Non-pigmented ciliary epithelial cell (primary cell): ENCODE measurements around the gene CALR.
"Not testable (repeated sequence)": the region's sequence is repeated elsewhere in the genome, so short reads cannot be mapped to it uniquely, and the experiment has no call there.

ENCODE experiments used
- DNase-seq: peaks from one replicate; pipeline ENCODE4 v3.0.0-alpha.2; 2010; ENCODE audit warnings: low read depth

The CALR gene

DNA sequence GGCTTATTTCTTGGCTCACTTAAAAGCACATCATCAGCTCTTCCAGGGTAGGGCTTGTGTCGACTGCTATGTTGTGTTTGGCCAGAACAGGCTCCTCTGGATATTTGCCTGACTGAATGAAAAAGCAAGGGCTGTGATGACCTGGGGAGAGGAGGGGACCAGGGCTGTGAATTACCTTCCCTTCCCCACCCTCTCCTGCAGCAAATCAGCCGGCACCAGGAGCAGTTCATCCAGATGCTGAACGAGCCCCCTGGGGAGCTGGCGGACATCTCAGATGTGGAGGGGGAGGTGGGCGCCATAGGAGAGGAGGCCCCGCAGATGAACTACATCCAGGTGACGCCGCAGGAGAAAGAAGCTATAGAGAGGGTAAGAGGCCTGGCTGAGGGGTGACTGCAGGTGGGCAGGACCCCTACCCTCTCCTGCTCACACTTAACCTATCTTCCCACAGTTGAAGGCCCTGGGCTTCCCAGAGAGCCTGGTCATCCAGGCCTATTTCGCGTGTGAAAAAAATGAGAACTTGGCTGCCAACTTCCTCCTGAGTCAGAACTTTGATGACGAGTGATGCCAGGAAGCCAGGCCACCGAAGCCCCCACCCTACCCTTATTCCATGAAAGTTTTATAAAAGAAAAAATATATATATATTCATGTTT lies 14.2 kb downstream of the CALR start:
- DNase-seq: peak; percentile 27

DNA sequence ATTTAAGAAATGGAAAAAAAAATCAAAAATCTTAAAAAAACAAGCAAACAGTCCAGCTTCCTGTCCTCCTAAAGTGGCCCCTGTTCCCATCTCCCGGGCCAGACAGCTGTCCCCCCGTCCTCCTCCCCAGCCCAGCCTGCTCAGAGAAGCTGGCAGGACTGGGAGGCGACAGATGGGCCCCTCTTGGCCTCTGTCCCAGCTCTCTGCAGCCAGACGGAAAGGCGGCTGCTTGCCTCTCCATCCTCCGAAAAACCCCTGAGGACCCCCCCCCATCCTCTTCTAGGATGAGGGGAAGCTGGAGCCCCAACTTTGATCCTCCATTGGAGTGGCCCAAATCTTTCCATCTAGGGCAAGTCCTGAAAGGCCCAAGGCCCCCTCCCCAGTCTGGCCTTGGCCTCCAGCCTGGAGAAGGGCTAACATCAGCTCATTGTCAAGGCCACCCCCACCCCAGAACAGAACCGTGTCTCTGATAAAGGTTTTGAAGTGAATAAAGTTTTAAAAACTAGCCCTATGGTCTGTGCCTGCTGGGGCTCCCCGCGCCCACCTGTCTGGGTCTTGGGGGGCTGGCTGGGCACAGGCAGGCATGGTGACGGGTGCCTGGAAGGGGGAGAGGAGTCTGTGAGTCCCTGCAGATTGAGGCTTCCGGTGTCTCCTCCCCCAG lies 14.9 kb downstream of the CALR start:
- no peak for DNase-seq

DNA sequence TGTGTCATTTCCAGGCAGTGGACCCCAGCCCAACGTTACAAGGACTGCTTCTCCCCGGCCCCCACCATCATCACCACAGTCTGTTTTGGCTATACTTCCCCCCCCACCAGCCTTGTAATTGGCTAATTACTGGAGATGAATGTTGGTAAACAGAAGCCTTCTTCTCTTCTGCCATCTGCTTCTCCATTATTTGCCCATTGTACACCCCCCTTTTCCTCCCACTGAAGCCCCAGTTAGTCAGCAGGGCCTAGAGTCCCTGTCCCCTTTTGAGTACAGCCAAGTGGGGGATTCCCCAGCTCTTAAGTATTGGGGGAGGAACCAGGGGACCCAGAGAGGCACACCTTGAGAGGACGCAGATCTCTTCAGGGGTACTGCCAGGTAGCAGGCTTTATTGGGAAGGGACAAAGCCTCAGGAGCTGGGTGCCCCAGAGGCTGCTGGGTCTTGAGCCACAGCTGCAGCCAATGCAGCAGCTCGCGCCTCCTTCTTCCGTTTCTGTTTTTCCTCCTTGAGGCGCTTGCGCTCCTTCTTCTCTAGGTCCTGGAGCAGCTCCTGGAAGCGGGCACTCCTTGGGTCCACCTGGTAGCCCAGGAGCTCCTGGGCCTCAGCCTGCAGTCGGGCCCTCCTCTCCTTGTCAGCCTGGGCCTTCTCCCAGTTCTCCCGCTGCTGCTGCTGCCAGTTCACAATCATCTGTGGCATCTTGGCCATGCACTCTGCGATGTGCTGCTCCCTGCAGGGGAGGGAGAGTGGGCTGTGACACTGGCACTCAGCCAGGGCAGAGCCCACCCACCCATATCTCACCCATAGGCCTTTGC lies 15.6 kb downstream of the CALR start:
- no peak for DNase-seq

DNA sequence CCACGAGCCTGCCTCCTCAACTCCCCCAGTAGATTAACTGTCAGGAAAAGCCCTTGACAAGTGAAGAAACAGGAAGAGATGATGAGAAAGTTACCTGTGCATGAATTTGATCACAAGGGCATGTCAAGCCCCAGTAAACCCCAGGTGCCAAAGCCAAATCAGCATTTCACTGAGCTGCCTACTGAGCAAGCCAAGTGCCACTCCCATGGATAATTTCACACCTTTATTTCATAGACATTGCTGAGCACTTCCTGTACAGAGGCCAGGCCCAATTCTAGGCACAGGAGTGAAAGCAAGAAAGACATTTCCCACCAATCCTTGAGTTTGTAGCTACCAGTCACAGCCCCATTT lies 16.2 kb downstream of the CALR start:
- no peak for DNase-seq

- DNase-seq: not testable (repeated sequence)
These were observed 17.2 kb downstream of the CALR start for GRCh38 chr19:12955575-12955974.

DNA sequence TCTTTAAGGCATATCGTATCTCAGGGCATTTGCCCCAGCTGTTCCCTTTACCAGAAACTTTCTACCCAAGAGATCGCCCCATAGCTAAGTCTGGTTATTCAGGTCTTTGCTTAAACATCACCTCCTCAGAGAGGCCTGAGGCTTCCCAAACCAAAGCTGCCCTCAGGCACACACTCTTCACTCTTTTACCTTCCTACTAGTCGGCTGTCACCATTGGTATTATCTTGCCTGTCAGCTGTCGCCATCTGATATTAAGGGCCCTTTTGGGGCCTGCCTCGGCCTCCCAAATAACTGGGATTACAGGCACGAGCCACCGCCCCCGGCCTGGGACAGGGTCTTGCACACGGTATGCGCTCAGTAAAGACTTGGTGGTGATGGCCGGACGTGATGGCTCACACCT lies 17.6 kb downstream of the CALR start:
- no peak for DNase-seq

DNA sequence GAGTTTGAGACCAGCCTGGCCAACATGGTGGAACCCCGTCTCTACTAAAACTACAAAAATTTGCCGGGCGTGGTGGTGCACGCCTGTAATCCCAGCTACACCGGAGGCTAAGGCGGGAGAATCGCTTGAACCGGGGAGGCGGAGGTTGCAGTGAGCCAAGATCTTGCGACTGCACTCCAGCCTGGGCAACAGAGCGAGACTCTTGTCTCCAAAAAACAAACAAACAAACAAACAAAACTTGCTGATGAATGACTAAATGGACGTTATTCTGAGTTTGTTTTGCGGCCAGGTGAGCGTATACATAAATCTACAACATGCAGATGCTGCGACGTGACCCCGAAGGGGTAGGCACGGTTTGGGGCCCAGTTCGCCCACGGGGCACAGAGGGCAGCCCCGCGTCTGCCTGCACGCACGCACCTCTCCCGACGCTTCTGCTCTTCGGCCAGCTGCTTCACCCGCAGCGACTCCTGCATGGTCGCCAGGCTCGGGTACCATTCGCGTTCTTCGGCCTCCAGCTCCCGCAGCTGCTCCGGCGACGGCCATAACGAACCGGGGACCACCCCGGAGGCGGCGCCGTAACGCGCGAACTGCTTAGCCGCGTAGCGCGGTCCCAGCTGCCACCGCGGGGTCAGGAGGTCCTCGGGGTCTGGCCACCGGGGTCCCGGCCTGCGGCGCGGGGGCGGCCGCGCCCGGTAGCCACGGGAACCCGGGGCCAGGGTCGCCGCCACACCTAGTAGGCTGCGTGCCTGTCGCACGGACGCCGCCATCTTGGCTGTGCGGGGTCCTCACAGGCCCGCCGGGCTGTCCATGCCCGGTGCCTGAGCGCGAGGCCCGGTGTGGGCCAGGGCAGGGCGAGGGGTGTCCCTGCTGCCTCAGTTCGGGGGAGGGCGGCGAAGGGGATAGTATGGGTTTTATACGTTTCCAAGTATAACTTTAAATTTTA lies 18.3 kb downstream of the CALR start, which contains the start of gene GADD45GIP1:
TSS of gene GADD45GIP1 (minus strand) at position 778 of the 943 bp plus-strand sequence. CDS start at position 767, 11 bp downstream.
- DNase-seq: no peak

DNA sequence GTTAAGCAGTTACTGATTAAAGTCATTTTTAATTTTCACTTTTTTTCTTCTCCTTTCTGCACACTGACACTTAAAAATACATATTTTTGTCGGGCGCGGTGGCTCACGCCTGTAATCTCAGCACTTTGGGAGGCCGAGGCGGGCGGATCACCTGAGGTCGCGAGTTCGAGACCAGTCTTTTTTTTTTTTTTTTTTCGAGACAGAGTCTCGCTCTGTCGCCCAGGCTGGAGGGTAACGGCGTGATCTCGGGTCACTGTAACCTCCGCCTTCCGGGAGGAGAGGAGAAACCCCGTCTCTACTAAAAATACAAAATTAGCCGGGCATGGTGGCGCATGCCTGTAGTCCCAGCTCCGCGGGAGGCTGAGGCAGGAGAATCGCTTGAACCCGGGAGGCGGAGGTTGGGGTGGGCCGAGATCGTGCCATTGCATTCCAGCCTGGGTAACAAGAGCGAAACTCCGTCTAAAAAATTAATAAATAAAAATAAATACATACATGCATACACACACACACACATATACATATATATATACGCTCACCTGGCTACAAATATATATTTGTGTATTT lies 19.1 kb downstream of the CALR start:
- DNase-seq: not testable (repeated sequence)

DNA sequence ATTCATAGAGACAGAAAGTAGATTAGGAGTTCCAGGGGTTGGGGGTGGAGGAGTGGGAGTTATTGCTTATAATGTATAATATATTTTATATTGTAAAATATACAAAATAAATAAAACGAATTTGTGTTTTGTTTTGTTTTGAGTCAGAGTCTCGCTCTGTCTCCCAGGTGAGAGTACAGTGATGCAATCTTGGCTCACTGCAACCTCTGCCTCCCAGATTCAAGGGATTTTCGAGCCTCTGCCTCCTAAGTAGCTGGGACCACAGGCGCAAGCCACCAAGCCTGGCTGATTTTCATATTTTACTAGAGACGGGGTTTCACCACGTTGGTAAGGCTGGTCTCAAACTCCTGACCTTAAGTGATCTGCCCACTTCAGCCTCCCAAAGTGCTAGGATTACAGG lies 21.1 kb downstream of the CALR start:
- DNase-seq: no peak

DNA sequence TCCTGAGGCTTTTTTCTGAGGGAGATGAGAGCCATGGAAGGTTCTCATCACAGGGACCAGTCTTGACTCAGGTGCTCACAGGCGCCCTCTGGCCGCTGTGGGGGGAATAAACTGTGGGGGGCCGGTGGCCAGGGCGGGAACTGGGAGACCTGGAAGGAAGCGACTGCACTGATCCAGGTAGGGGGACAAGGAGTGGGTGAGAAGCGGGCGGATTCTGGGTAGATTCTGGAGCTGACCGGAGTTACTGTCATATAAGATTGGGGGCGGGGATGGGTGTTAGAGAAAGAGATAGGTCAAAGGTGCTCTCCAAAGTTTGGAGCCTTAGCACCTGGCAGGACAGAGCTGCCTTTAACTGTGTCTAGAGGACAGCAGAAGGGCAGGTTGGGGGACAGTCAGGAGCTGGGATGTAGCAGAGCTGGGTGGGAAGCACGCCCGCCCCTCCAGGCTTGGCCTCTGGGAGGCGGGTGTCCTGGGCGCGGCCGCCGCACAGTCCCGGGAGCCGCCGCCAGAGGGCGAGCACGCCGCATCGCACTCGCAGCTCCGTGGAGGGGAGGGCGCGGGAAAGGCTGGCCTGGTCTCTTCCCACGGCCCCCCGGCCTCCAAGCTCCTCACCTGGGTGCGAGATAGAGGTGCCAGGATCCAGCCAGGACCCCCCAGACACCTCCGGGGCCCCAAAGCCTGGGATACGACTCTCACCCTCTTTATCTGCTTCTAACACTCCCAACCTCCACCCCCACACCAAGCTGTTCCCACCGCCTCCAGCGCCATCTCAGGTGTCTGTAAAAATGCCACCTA lies 26.8 kb downstream of the CALR start:
- DNase-seq: no peak

GRCh38 chr19:12965812-12966135 lies 27.4 kb downstream of the CALR start:
- no peak for DNase-seq

DNA sequence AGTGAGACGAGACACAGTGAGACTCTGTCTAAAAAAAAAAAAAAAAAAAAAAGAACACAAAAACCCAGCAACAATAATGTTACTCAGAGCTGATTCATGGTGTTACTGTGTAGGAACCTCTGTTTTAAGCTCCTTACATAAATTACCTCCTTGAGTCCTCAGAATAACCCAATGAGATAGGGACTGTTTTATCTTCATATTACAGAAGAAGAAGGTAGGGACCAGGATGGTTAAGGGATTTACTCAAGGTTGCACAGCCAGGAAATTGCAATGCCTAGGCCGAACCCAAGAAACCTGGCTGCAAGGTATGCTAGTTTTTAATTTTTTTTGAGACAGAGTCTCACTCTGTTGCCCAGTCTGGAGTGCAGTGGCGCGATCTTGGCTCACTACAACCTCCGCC lies 29.5 kb downstream of the CALR start:
- DNase-seq: no peak

DNA sequence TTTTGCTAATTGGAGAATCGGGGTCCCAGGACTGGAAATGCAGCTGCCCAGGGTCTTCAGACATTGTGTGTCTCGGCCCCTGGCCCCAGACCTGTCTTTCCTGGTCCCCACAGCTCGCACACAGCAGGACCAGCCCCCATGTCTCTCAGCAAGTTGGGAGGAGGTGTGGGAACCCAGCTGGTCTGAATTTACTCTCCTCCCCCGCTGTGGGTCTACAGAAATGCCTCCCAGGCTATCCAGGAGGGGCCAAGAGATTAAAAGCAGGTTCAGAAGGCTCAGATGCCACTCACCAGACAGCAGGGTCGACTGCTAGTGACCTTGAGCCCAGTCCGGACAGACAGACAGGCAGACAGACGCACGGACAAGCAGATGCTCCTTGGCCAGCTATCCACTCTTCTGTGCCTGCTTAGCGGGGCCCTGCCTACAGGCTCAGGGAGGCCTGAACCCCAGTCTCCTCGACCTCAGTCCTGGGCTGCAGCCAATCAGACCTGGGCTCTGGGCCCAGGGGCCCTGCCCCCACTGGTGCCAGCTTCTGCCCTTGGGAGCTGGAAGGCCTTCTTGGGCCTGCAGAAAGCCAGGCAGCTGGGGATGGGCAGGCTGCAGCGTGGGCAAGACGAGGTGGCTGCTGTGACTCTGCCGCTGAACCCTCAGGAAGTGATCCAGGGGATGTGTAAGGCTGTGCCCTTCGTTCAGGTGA lies 31.0 kb downstream of the CALR start, which contains the start of gene DAND5:
TSS of gene DAND5 (plus strand) at position 285 of the 697 bp plus-strand sequence. CDS start at position 370, 85 bp downstream.
- DNase-seq: no peak

- no peak for DNase-seq
These were observed 31.8 kb downstream of the CALR start for GRCh38 chr19:12970070-12970820.

DNA sequence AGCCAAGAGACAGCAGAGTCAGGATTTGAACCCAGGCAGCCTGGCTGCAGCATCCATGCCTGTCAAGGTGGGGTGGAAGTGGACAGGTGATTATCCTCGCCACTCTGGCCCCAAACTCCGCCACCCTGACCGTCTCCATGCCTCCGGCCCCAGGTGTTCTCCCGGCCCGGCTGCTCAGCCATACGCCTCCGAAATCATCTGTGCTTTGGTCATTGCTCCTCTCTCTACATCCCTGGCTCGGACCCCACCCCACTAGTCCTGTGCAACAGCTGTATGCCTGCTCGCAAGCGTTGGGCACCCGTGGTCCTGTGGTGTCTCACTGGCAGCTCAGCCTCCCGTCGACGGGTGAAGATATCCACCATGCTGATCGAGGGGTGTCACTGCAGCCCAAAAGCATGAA lies 34.8 kb downstream of the CALR start:
- DNase-seq: no peak

DNA sequence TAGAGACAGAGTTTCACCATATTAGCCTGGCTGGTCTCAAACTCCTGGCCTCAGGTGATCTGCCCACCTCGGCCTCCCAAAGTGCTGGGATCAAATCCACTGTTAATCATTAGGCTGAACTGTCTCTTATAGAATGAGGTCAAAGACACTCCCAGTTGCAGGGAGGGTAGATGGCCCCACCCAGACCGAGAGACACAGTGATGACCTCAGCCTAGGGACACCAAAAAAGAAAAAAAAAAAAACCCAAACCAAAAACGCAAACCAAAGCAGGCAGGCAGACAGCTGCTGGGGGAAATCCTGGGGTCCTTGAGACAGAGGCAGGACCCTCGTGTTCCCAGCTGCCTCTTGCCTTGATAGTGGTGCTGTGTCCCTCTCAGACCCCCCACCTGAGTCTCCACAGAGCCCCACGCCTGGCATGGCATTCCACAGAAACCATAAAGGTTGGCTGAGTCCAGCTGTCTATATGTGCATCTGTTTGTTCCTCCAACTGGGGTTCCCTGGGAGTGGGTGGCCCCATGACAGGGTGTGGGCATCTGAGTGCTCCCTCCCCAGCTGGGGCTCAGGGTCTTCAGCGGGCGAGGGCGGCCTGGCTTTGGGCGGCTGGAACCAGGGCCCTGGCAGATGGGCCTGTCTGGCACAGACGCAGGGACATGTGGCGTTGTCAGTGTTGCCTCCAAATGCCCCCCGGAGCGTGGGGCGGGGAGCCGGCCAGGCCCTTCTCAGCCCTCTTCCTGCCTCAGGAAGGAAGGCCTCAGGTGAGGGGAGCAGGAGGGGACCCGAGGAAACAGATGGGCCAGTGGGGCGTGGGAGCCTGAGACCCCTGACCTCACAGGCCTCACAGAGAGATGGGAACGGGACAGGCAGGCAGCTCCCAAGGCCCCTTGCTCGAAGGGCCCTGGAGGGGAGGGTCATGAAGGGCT lies 36.2 kb downstream of the CALR start:
- no peak for DNase-seq

GRCh38 chr19:12975221-12975741 lies 36.9 kb downstream of the CALR start:
- DNase-seq: no peak

DNA sequence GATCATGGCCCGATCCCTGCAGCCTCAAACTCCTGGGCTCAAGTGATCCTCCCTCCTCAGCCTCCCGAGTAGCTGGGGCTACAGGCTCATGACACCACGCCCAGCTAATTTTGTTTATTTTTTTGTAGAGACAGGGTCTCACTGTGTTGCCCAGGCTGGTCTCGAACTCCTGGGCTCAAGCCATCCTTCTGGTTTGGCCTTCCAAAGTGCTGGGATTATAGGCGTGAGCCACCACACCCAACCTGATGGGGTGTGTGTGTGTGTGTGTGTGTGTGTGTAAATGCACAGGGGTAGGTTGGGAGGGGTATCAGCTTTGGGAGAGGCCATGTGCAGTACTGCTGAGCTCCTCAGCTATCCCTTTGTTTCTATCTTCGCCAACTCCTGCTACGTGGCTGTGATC lies 37.7 kb downstream of the CALR start:
- DNase-seq: not testable (repeated sequence)
